Measurements from ENCODE around the gene SIVA1. TPM values are rescaled to one million over a fixed set of nuclear protein-coding genes. Genes with fewer than 3 reads are reported as not detected.

SIVA1 gene
- total and polyA plus RNA-seq, 2 of the 8 experiments (the other 6 are each of a cell fraction or from before 2014, with no cell fraction given), result 123 to 589 TPM

DNA sequence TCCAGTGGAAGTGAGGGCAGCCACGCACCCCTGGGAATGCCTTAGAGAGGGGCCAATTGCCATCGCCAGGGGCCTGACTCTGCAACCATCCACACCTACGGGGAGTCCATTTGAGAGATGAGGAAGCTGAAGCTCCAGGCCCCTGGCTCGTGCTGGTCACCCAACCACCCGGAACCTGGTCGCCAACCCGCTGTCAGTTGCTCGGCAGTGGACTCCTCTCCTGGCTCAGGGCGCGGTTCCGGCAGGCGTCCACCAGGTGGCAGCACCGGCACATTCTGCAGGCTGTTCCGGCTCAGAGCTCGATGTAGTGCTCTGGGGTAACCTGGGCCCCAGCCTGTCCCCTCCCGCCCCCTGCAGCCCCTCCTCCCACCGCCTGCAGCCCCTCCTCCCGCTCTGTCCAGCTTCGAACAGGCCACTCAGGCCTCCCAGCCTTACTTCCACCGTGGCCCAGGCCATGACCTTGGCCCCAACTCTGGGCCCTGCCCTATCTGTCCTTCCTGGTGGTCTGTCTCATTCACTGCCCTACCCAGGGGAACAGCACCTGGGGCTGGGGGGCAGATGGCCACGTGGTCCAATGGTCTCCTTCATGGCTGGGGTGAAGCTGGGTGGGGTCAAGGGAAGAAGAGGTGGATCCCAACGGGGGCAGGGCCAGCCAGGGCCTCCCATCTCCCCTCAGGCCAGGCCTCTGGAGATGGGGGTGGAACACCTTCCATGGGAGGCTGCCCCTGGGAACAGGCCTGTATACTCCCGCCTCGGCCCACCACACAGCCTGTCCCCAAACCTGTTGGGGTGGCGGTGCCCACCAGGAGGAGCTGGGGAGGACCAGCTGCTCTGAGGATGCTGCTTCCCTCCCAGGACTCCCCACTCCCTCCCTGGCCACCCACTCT, 15.7 kb downstream of the SIVA1 start (continued):
- TF ChIP-seq KDM5A (IDR thresholded peaks at IDR 0.05; ENCODE audit: low read length) (no peak), CHD2 (IDR thresholded peaks at IDR 0.05; ENCODE audit: low read length) (peak; percentile 42; the same call in 1 of the 2 replicates), SP2 (IDR thresholded peaks at IDR 0.05; ENCODE audit: low read length) (no peak), PHF8 (conservative IDR thresholded peaks at IDR 0.05; ENCODE audit: low read depth, low read length) (no peak), KDM4A (IDR thresholded peaks at IDR 0.05; ENCODE audit: low read depth, low read length, severe bottlenecking) (no peak), SUZ12 (IDR thresholded peaks at IDR 0.05; ENCODE audit: low read length) (no peak), SIRT6 (IDR thresholded peaks at IDR 0.05; ENCODE audit: low read length) (no peak), NRF1 (IDR thresholded peaks at IDR 0.05; ENCODE audit: low read depth, low read length) (no peak), SP4 (IDR thresholded peaks at IDR 0.05; ENCODE audit: low read length) (no peak), ZNF274 (IDR thresholded peaks at IDR 0.05; ENCODE audit: borderline replicate concordance, extremely low read depth, low read length) (no peak), KDM1A (IDR thresholded peaks at IDR 0.05; ENCODE audit: borderline replicate concordance, low read length) (no peak), TBP (IDR thresholded peaks at IDR 0.05; ENCODE audit: low read depth, low read length) (peak; percentile 8; the same call in 1 of the 2 replicates), SIN3A (conservative IDR thresholded peaks at IDR 0.05 in 1 of 2, IDR thresholded peaks at IDR 0.05 in 1 of 2; ENCODE audit: low read depth in 1 of 2, low read length in 2 of 2) (peak; percentile 44 to 79; a peak in 2 of 4 replicates), BACH1 (IDR thresholded peaks at IDR 0.05; ENCODE audit: low read length) (no peak), ASH2L (IDR thresholded peaks at IDR 0.05; ENCODE audit: low read length) (no peak)
- TF ChIP-seq, protein P1, sequence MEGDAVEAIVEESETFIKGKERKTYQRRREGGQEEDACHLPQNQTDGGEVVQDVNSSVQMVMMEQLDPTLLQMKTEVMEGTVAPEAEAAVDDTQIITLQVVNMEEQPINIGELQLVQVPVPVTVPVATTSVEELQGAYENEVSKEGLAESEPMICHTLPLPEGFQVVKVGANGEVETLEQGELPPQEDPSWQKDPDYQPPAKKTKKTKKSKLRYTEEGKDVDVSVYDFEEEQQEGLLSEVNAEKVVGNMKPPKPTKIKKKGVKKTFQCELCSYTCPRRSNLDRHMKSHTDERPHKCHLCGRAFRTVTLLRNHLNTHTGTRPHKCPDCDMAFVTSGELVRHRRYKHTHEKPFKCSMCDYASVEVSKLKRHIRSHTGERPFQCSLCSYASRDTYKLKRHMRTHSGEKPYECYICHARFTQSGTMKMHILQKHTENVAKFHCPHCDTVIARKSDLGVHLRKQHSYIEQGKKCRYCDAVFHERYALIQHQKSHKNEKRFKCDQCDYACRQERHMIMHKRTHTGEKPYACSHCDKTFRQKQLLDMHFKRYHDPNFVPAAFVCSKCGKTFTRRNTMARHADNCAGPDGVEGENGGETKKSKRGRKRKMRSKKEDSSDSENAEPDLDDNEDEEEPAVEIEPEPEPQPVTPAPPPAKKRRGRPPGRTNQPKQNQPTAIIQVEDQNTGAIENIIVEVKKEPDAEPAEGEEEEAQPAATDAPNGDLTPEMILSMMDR (IDR thresholded peaks at IDR 0.05; ENCODE audit: control extremely low read depth in 1 of 3, insufficient read depth in 1 of 3, low read depth in 1 of 3, low read length in 3 of 3), result peak in 2 of 3 experiments; percentile 92 to 95; a peak in 3 of 4 replicates
- TF ChIP-seq, protein P2, sequence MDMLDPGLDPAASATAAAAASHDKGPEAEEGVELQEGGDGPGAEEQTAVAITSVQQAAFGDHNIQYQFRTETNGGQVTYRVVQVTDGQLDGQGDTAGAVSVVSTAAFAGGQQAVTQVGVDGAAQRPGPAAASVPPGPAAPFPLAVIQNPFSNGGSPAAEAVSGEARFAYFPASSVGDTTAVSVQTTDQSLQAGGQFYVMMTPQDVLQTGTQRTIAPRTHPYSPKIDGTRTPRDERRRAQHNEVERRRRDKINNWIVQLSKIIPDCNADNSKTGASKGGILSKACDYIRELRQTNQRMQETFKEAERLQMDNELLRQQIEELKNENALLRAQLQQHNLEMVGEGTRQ (IDR thresholded peaks at IDR 0.05; ENCODE audit: low read length), result peak; percentile 48; the same call in 1 of the 2 replicates
- TF ChIP-seq, protein P3, sequence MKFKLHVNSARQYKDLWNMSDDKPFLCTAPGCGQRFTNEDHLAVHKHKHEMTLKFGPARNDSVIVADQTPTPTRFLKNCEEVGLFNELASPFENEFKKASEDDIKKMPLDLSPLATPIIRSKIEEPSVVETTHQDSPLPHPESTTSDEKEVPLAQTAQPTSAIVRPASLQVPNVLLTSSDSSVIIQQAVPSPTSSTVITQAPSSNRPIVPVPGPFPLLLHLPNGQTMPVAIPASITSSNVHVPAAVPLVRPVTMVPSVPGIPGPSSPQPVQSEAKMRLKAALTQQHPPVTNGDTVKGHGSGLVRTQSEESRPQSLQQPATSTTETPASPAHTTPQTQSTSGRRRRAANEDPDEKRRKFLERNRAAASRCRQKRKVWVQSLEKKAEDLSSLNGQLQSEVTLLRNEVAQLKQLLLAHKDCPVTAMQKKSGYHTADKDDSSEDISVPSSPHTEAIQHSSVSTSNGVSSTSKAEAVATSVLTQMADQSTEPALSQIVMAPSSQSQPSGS (IDR thresholded peaks at IDR 0.05; ENCODE audit: low read length), result no peak
